Keratinocyte (primary cell): ENCODE results near the gene NFYC. TPM values are rescaled to one million over a fixed set of nuclear protein-coding genes. Genes with fewer than 3 reads are reported as not detected.

Source experiments
- DNase-seq: peaks from one replicate; pipeline ENCODE4 v3.0.0-alpha.2; 2011; ENCODE audit warnings: low read depth, missing footprints, low spot score
- FAIRE-seq: peaks from 2 replicates; lab custom pipeline; 2011; peaks lifted over from hg19 to GRCh38; lab: Jason Lieb, UNC
- H2AFZ ChIP-seq: 2 replicates; pipeline ENCODE4 v1.6.0; 2012; ENCODE audit warnings: low read length, control low read depth, inconsistent platforms; ENCODE audit not compliant: control insufficient read depth
- H3K27ac ChIP-seq: 2 replicates; pipeline ENCODE4 v1.5.1; 2011; ENCODE audit warnings: low read length; ENCODE audit not compliant: control insufficient read depth, insufficient read depth
- H3K27me3 ChIP-seq: 3 replicates; pipeline ENCODE4 v1.6.0; 2011; ENCODE audit warnings: low read length; ENCODE audit not compliant: control insufficient read depth, insufficient read depth; ENCODE audit errors: extremely low read depth
- H3K36me3 ChIP-seq, 2 experiments: 2 replicates in 1 of 2; 3 replicates in 1 of 2; pipeline ENCODE4 v1.5.1; 2011; ENCODE audit warnings: low read length in 2 of 2, mild to moderate bottlenecking in 1 of 2; ENCODE audit not compliant: control insufficient read depth in 2 of 2, insufficient read depth in 2 of 2; ENCODE audit errors: extremely low read depth in 1 of 2
- H3K4me1 ChIP-seq: 3 replicates; pipeline ENCODE4 v1.5.1; 2011; ENCODE audit warnings: low read length; ENCODE audit not compliant: control insufficient read depth, insufficient read depth; ENCODE audit errors: extremely low read depth
- H3K4me2 ChIP-seq: 3 replicates; pipeline ENCODE4 v1.6.0; 2011; ENCODE audit warnings: low read depth, low read length; ENCODE audit not compliant: control insufficient read depth, insufficient read depth; ENCODE audit errors: extremely low read depth
- H3K4me3 ChIP-seq, 3 experiments: fragments of 200-600 bp in 1 of 3; sonication (generic) in 1 of 3; 2 replicates in 2 of 3; 3 replicates in 1 of 3; pipeline ENCODE4 v1.5.1; 2011 to 2016; ENCODE audit warnings: low read length in 3 of 3, mild to moderate bottlenecking in 3 of 3, control low read depth in 2 of 3, inconsistent platforms in 1 of 3, low read depth in 1 of 3, mixed read lengths in 1 of 3, mixed run types in 1 of 3, moderate library complexity in 1 of 3; ENCODE audit not compliant: control insufficient read depth in 2 of 3, insufficient read depth in 2 of 3; ENCODE audit errors: extremely low read depth in 1 of 3
- H3K79me2 ChIP-seq: 2 replicates; pipeline ENCODE4 v1.6.0; 2012; ENCODE audit warnings: low read length; ENCODE audit not compliant: control insufficient read depth, insufficient read depth
- H3K9ac ChIP-seq: 3 replicates; pipeline ENCODE4 v1.6.0; 2011; ENCODE audit warnings: low read length; ENCODE audit not compliant: control insufficient read depth, insufficient read depth; ENCODE audit errors: extremely low read depth
- H3K9me1 ChIP-seq: 3 replicates; pipeline ENCODE4 v1.6.0; 2011; ENCODE audit warnings: low read length; ENCODE audit not compliant: control insufficient read depth, insufficient read depth; ENCODE audit errors: extremely low read depth
- H3K9me3 ChIP-seq: 2 replicates; pipeline ENCODE4 v1.5.1; 2012; ENCODE audit warnings: low read depth, low read length; ENCODE audit not compliant: control insufficient read depth
- H4K20me1 ChIP-seq: 3 replicates; pipeline ENCODE4 v1.6.0; 2011; ENCODE audit warnings: low read length; ENCODE audit not compliant: control insufficient read depth, insufficient read depth; ENCODE audit errors: extremely low read depth
- EZH2 ChIP-seq: IDR thresholded peaks from one replicate; pipeline ENCODE4 v1.6.1; 2012; ENCODE audit warnings: inconsistent platforms, mild to moderate bottlenecking, low read length, moderate library complexity
- dilution Hi-C: fragments of 300-500 bp; cut with MboI; formaldehyde crosslinking; loops from one replicate; pipeline ENCODE4 v1.7.0; 2020; ENCODE audit warnings: low sequenced_read_pairs; ENCODE audit not compliant: extremely low pct_ligation_motif_present
- polyA plus RNA-seq, 5 experiments: library from polyadenylated mRNA; depleted of rRNA in 3 of 5; stranded (reverse) in 3 of 5; stranded (forward) in 1 of 5; unstranded in 1 of 5; fragments of >200 nt; gene quantifications; 1 replicate in 1 of 5; 2 replicates in 3 of 5; 3 replicates in 1 of 5; pipeline versions ENCODE4 v1.2.1 to v1.2.3, GENCODE V29; 2011 to 2012; ENCODE audit warnings: missing spikeins in 2 of 5, low read depth in 1 of 5, low replicate concordance in 1 of 5
- TF ChIP-seq, protein P1 (sequence below), 3 experiments: IDR thresholded peaks in 1 of 3; conservative IDR thresholded peaks in 1 of 3; optimal IDR thresholded peaks in 1 of 3; 2 replicates in 2 of 3; 3 replicates in 1 of 3; pipeline versions ENCODE3 to v1.5.1; 2011; ENCODE audit warnings: low read length in 3 of 3, mild to moderate bottlenecking in 3 of 3, moderate library complexity in 2 of 3, control low read depth in 1 of 3, inconsistent platforms in 1 of 3; ENCODE audit not compliant: insufficient read depth in 2 of 3; ENCODE audit errors: extremely low read depth in 1 of 3

NFYC gene
- polyA plus RNA-seq, 1 donor (not counting 4 experiments of a cell fraction or from before 2014, with no cell fraction given) = 32.4 TPM

DNA sequence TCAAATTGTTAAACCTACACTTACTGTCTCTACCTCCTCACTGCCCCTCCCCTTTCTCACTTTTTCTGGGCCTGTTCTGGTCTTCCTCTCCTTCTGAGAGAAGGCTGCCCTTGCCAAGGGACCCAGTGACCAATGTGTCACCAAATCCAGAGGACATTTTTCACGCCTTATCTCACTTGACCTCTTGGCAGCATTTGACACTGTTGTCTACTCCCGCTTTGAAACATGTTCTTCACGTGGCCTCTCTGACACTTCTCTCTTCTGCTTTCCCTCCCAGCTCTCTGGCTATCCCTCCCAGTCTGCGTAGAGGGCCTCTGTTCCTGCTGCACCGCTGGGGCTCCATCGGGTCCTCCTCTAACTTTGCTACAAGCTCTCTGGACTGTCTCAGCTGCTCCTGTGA, 117.4 kb downstream of the NFYC start:
- dilution Hi-C loops = no loop called here
- Histone ChIP-seq H3K9me1 (no peaks in the 10 kb centered on the region), H3K27me3 (peaks cover 26% of the 10 kb centered on the region), H2AFZ (no peak overlapping the region), H3K9ac (no peak overlapping the region), H3K4me1 (no peaks in the 10 kb centered on the region), H3K79me2 (no peaks in the 10 kb centered on the region), H3K4me3 (no peak overlapping the region), H3K4me2 (no peak overlapping the region), H3K9me3 (no peaks in the 10 kb centered on the region), H3K36me3 (no peaks in the 10 kb centered on the region), H3K27ac (no peak overlapping the region), H4K20me1 (no peaks in the 10 kb centered on the region)
- TF ChIP-seq, protein P1, sequence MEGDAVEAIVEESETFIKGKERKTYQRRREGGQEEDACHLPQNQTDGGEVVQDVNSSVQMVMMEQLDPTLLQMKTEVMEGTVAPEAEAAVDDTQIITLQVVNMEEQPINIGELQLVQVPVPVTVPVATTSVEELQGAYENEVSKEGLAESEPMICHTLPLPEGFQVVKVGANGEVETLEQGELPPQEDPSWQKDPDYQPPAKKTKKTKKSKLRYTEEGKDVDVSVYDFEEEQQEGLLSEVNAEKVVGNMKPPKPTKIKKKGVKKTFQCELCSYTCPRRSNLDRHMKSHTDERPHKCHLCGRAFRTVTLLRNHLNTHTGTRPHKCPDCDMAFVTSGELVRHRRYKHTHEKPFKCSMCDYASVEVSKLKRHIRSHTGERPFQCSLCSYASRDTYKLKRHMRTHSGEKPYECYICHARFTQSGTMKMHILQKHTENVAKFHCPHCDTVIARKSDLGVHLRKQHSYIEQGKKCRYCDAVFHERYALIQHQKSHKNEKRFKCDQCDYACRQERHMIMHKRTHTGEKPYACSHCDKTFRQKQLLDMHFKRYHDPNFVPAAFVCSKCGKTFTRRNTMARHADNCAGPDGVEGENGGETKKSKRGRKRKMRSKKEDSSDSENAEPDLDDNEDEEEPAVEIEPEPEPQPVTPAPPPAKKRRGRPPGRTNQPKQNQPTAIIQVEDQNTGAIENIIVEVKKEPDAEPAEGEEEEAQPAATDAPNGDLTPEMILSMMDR (optimal IDR thresholded peaks at IDR 0.05 in 1 of 3, IDR thresholded peaks at IDR 0.05 in 1 of 3, conservative IDR thresholded peaks at IDR 0.05 in 1 of 3; ENCODE audit: extremely low read depth in 1 of 3, insufficient read depth in 2 of 3, low read length in 3 of 3) = no peak
- TF ChIP-seq EZH2 = no peak
- FAIRE-seq (no peak), DNase-seq (no peak)

DNA sequence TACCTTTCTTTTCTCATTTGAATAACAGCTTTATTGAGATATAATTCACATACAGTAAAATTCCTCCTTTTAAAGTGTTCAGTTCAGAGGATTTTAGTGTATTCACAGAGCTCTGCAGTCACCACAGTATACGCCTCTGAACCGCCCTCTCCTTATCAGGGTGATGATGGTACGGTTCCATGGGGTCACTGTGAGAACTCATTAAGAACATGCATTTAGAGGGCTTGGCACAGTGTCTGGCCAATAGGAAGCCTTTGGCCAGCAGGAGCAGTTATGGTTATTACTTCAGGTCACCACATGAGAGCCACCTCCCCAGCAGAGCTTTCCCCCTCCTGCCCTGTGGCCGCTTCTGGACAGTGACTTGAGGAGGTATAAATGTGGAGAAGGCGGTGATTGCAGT, 119.4 kb downstream of the NFYC start:
- no peaks in the 10 kb centered on the region for H3K4me1 ChIP-seq
- H3K4me3 ChIP-seq = no peak overlapping the region
- no peak overlapping the region for H3K4me2 ChIP-seq
- peaks cover 32% of the 10 kb centered on the region for H3K27me3 ChIP-seq
- no peaks in the 10 kb centered on the region for H3K9me3 ChIP-seq
- H3K9me1 ChIP-seq = no peaks in the 10 kb centered on the region
- no peak overlapping the region for H2AFZ ChIP-seq
- no peak for DNase-seq
- no peaks in the 10 kb centered on the region for H3K36me3 ChIP-seq
- FAIRE-seq = no peak
- H3K79me2 ChIP-seq = no peaks in the 10 kb centered on the region
- no peaks in the 10 kb centered on the region for H4K20me1 ChIP-seq
- TF ChIP-seq, protein P1 (optimal IDR thresholded peaks at IDR 0.05 in 1 of 3, IDR thresholded peaks at IDR 0.05 in 1 of 3, conservative IDR thresholded peaks at IDR 0.05 in 1 of 3; ENCODE audit: extremely low read depth in 1 of 3, insufficient read depth in 2 of 3, low read length in 3 of 3) = no peak
- TF ChIP-seq EZH2 = no peak
- dilution Hi-C loops = no loop called here
- H3K9ac ChIP-seq = no peak overlapping the region
- no peak overlapping the region for H3K27ac ChIP-seq
